T-helper 2 cell treated with Interferon-gamma antibody and Interleukin-4, amounts not matched to agents 100 ng/mL and 5 ng/mL, for 36 hours (primary cell): Measurements from ENCODE around the gene DNAAF3. TPM values are rescaled to one million over a fixed set of nuclear protein-coding genes. Genes with fewer than 3 reads are reported as not detected.
"Not testable (repeated sequence)": the region's sequence is repeated elsewhere in the genome, so short reads cannot be mapped to it uniquely, and the experiment has no call there.

Experiments used
- intact Hi-C: fragments of 100-400 bp; cut with micrococcal nuclease; formaldehyde crosslinking; loops from one replicate; pipeline ENCODE4 v1.15.1; 2023
- total RNA-seq: library from RNA; stranded (reverse); gene quantifications from 2 replicates; pipeline ENCODE4 v1.2.3, GENCODE V29; 2022

The DNAAF3 gene
- total RNA-seq, 1 donor from 2014 or later = 0.18 TPM

DNA sequence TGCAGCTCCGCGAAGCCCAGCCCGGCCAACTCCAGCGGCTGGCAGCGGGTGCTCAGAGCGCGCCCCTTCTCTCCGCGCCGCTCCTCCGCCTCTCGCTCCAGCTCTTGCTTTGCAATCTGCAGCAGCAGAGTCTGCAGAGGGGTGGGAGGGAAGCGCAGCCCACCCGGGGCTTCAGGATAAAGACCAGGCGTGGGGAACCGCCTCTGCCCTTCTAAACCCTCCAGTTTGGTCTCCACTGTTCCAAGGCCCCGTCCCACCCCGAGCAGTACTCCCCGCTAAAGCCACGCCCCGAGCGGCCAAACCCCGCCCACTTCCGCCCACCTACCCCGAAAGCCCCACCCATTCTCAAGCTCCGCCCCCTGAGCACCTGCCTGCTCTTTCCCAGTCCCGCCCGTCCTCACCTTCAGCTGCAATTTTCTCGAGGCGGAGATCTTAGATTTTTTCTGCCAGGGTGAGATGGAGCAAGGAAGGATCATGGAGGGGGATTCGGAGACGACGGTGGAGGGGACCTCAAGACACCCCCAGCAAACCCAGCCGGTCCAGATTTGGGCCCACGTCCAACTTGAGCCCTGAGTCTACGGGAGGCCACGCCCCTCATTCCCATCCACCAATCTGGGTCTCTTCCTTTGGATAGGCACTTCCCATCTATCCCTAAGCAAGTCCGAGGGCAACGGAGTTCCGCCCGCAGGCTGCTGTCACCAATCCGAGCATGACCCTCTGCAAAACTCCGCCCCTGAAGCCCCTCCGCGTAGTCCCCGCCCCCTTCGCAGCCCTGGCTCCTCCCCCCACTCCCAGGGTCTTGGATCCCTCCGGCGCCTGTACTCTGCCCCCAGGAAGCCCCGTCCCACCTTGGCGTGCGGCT lies 10.0 kb downstream of the DNAAF3 start:
- intact Hi-C loops = no loop called here

DNA sequence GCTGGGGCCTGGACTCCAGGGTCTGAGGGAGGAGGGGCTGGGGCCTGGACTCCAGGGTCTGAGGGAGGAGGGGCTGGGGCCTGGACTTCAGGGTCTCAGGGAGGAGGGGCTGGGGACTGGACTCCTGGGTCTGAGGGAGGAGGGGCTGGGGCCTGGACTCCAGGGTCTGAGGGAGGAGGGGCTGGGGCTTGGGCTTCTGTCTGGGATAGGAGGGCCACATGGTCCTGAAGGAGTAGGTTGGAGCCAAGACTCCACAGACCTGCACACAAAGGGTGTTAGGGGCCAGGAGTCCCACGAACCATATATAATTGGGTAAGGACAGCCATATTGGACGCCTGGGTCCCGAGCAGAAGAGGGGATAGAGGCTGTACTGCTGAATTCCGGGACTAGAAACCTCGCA lies 10.6 kb downstream of the DNAAF3 start:
- intact Hi-C loops = not testable (repeated sequence)

DNA sequence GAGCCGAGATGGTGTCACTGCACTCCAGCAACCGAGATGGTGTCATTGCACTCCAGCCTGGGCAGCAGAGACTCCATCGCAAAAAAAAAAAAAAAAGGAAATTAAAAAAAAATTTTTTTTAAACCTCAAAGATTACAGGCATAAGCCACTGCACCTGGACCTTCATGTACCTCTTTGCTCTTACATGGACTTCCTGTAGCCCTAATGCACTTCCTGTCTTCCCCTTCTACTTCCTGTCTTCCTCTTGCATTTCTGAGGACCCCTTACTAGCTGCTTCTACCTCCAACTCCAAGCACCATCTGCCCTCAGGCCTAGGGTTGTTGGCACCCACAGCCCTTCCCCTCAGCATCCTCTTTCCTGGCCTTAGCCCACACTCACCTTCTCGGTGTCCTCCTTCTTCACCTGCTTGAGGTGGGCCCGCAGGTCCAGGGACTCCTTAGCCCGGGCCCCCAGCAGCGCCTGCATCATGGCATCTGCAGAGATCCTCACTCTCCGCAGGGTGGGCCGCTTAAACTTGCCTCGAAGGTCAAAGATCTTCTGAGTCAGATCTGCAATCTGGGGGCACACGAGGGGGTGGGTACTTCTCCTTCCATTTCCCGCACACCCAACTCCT lies 12.7 kb downstream of the DNAAF3 start:
- intact Hi-C loops = no loop called here

DNA sequence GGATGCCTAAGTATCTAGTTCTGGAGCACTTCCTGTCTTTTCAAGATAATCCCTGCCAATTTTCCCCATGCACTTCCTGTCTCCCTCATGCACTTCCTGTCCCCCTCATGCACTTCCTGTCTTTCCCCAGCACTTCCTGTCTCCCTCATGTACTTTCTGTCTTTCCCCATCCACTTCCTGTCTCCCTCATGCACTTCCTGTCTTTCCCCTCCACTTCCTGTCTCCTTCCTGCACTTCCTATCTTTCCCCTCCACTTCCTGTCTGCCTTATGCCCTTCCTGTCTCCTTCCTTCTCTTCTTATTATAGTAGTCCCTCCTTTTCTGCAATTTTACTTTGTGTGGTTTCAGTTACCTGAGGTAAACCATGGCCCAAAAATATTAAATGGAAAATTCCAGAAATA lies 14.4 kb downstream of the DNAAF3 start:
- intact Hi-C loops = no loop called here

DNA sequence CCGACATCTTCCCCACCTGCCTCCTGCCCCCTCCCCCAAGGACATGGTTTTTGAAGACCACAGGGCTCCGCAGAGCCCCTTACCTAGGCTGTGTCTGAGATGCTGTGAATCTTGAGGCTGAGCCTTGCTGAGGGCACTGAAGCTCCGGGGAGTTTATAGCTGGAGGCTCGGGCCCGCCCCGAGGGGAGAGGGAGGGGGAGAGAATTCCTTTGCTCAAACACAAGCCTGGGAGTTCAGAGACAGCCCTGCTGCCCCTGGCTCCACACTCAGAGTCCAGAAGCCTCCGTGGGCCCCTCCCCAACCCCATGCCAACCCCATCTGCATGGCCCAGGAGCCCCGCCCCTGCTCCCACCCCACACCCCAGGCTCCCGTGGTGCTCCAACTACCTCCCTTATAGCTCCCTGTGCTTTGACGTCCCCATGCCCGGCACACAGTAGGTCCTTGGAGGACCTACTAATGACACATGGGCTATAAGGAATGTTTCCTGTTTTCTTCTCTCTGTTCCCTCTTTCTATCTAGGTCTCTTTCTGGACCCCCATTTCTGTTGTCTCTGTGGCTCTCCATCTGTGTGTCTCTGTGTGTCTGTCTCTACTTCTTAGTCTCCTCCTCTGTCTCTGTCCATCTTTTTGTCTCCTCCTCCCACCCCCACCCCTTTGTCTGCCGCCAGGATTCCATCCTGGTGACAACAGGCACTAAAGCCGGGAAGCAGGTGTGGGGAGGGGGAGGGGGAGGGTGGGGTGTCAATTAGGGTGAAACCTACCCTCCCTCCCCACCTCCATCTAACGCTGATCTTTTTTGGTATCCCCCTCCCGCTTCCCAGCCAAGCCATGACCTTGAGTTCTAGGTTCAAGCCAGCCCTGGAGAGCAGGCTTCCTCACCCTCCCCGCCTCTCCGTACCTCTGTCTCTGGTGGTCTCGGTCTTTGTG lies 17.1 kb downstream of the DNAAF3 start, which contains the start of gene TNNT1:
TNNT1 (minus strand) TSS at position 129 of the 926 bp plus-strand sequence. CDS start 2,049 bp downstream, outside the sequence.
- intact Hi-C loops = loop anchor here (10.0 kb wide), 1 partner anchor 305 kb away; no protein-coding TSS in a partner anchor

DNA sequence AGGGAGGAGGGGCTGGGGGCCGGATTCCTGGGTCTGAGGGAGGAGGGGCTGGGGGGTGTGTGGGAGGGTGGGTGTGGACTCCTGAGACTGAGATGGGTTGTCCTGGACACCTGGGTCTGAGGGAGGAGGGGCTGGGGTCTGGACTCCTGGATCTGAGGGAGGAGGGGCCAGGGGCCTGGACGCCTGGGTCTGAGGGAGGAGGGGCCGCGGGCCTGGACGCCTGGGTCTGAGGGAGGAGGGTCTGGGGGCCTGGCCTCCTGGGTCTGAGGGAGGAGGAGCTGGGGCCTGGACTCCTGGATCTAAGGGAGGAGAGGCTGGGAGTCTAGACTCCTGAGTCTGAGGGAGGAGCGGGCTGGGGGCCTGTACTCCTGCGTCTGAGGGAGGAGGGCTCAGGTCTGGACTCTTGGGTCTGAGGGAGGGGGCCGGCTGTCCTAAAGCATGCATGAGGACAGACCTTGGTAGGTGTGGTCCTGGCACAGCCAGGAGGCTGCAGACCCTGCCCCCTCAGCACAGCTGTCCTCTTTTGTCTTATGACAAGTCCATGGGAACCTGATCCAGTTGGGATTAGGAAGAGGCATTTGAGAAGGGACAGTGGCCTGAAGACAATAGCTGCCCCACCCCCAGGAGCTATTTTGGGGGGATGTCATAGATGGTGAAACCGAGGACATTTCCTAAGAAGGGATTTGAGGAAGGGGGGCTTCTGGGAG lies 18.7 kb downstream of the DNAAF3 start:
- intact Hi-C loops = loop anchor here (10.0 kb wide), 1 partner anchor 307 kb away; no protein-coding TSS in a partner anchor

DNA sequence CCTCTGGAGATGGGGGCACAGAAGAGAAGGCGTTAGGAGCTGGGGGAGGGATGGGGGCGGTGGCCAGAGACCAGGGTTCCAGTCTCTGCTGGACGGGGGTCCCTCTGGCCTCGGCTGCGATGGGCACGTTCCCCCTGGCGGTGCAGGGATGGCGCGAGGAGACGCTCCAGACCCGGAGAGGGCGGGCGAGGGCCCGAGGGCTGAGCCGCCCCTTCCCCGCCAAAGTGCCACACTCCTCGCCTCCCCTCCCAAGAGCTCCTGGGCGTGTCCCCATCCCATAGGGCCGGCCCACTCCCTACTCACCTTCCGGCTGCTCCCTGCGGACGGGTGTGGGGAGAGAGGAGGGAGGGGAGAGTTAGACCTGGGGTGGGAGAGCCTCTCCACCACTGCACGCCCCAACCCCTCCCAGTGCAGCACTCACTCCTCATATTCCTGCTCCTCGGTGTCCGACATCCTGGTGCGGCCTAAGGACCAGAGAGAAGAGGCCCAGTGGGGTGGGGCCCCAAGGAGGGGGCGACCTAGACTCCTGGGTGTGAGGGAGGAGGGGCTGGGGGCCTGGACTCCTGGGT lies 19.6 kb downstream of the DNAAF3 start:
- intact Hi-C loops = loop anchor here (10.0 kb wide), 1 partner anchor 308 kb away; no protein-coding TSS in a partner anchor

DNA sequence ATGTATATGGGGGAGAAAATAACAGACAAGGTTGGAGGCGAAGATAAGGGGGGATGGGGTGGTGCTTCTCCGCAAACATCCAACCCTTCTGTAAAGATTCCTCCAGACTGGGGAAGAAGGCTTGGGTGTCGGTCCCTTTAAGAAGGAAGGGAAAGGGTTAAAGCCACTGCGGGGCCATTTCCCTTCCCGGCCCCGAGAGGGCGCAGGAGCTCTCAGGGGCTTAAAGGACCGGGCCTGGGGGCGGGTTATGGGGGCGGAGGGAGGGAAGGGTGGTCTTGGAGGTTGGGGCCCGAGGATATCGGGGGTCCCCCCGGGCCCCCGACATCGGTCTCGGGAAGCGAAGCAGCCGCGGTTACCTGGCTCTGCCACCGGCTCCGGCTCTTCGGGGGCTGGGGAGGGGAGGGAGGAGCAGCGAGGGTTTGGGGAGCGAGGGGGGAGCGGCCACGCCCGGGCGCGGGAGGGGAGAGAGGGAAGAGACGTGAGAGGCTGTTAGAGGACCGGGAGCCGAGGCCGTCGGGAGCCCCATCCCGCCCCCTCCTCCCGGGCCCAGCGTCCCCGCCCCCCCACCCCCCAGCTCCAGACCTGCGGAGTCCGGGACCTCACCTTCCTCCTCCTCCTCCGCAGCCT lies 20.2 kb downstream of the DNAAF3 start:
- intact Hi-C loops = loop anchor here (10.0 kb wide), 1 partner anchor 309 kb away; no protein-coding TSS in a partner anchor

DNA sequence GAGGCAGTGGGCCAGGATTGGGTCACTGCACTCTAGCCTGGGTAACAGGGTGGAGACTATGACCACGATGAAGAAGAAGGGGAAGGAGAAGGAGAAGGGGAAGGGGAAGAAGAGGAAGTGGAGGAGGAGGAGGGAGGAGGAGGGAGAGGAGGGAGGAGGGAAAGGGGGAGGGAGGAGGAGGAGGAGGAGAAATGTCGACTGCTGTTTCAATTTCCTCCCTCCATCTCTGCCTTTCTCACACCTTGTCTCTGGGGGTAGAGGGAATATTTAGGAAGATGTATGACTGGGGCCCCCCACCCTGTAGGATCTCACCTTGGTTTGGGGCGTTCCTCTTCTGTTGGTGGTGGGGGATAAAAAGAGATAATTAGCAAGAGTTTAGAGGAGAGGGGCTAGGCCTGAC lies 21.2 kb downstream of the DNAAF3 start:
- intact Hi-C loops = loop anchor here (10.0 kb wide), 1 partner anchor 310 kb away; no protein-coding TSS in a partner anchor

DNA sequence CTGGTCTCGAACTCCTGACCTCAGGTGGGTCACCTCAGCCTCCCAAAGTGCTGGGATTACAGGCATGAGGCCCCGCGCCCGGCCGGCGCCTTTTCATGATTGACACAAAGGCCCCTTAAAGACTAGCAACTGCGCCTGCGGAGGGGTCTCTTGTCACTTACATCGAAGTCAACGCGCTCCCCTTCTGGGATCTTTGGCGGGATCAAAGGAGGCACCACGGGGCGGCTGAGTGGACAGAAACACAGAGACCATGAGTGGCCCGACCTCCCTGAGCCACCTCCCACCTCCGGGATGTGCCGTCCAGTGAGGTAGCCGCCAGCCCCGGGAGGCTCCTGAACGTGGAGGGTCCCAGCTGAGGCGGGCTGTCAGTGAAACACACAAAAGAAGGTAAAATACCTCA lies 24.7 kb downstream of the DNAAF3 start:
- intact Hi-C loops = loop anchor here (10.0 kb wide), 1 partner anchor 313 kb away; no protein-coding TSS in a partner anchor

DNA sequence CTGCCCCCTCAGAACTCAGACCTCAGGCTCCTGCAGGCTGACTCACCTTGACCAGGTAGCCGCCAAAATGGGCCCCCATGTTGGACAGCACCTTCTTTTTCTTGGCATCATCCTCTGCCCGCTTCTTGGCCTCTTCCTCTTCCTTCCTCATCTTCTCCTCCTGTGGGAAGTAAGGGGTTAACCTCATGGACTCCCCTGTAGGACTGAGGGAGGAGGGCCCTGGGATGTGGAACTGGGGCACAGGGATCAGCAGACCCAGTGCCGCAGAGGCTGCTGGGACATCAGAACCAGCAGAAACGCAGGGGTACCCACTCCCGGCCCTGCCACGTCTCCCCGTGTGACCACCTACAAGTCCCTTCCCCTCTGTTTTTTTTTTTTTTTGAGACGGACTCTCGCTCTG lies 28.5 kb downstream of the DNAAF3 start:
- intact Hi-C loops = no loop called here

DNA sequence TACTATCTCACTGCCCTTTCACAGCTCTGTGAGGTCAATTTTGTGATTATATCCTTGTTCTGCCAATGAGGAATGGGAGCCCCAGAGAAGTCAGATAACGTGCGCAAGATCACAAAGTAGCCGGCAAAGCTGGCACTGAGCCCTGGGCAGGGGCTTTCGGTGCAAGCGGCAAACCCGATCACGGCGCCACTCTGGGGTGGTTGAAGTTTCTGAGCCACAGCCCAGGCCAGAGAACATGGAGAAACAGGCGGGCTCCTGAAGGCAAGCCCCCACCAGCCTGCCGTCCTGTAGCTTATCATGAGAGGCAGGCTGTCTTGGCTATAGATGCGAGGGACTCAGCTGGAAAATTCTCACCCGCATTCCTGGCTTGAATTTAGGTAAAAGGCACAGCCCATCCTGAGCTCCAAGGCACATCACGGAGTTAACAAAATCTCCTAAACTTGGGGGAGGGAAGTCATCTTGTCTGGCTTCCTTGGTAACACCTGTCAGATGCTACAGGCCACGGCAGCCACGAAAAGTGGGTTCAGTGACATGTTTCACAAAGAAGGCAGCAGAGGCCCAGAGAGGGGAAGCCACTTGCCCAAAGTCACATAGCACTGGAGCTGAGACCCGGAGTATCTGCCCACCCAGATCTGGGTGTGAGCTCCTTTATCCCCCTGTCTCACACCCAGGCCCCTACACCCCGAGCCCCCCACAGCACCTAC lies 29.9 kb downstream of the DNAAF3 start:
- intact Hi-C loops = no loop called here

DNA sequence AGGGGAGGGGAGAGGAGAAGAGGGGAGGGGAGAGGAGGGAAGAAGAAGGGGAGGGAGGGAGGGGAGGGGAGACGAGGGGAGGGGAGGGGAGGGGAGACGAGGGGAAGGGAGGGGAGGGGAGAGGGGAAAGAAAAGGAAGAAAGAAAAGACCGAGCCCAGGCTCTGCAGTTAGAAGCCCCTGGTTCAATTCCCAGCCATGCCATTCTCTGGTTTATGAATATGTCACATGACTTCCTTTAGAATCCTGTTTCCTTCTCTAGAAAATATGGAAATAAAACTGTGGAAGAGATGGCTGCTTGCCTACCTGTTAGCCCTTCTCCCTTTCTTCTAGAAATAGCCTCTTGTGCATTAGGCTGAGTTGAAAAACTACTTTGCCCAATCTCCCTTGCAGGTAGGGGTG lies 31.7 kb downstream of the DNAAF3 start:
- intact Hi-C loops = no loop called here

DNA sequence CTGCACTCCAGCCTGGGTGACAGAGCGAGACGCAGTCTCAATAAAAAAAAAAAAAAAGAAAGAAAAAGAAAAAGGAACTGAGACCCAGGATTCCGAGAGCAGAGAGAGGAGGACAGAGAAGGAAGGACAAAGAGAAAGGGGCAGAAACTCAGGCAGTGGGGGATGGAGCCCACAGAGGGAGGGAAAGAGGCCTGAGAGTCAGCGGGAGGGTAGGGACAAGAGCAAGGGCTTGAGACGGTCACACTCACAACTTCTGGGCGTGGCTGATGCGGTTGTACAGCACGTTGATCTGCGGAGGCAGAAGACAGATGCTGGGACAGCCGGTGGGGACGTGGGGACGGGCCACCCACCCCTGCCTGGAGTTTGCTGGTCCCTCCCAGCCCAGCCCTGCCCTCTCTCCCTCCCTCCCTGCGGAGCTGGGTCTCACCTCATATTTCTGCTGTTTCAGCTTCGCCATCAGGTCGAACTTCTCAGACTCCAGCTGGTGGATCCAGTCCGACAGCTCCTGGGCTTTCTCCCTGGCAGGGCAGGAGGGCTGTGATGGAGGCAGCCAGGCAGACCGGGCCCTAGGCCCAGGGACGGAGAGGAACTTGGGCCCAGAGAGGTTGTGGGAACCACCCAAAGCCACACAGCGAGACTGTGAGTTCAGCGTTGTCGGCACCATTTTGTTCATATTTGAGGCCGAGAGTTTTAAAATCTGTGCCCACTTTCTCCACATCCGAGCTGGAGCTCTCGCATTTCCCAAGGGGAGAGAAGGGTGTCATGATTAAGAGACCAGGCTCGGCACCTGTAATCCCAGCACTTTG lies 32.6 kb downstream of the DNAAF3 start:
- intact Hi-C loops = no loop called here

DNA sequence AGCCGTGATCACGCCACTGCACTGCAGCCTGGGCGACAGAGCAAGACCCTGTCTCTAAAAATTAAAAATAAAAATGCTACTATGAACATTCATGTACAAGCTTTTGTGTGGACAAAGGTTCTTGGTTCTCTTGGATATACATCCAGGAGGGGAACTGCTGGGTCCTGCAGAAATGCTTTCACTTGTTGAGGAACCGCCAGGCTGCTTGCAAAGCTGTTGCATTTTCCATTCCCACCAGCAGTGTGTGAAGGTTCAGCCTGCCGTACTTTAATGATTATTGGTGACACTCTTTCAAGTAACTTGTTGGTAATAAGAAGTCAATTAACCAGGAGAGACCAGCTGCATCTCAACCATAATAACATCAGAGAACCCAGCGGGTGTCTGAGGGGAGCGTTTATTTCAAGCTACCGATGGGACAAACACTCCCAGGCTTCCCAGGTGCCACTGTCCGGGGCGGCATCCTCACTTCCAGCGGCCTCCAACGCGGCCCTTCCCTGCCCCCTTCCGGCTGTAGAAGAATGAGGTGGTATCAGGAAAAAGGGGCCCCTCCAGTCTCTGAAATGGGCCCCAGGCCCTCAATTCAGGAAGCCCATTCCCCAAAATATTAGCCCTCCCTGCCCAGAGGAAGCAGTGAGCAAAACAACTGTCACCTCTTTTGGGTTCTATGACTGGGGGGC lies 33.8 kb downstream of the DNAAF3 start:
- intact Hi-C loops = no loop called here

DNA sequence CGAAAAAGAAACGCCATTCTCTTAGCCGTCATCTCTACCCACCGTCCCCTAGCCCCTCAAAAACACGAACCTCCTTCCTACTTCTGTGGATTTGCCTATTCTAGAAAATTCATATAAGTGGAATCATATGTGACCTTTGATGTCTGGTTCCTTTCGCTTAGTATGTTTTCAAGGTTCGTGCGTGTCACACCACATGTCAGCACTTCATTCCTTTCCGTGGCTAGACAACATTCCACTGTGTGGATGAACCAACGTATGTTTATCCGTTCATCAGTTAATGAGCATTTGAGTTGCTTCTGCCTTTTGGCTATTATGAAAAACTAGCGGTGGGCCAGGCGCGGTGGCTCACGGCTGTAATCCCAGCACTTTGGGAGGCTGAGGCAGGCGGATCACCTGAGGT lies 35.0 kb downstream of the DNAAF3 start:
- intact Hi-C loops = no loop called here

DNA sequence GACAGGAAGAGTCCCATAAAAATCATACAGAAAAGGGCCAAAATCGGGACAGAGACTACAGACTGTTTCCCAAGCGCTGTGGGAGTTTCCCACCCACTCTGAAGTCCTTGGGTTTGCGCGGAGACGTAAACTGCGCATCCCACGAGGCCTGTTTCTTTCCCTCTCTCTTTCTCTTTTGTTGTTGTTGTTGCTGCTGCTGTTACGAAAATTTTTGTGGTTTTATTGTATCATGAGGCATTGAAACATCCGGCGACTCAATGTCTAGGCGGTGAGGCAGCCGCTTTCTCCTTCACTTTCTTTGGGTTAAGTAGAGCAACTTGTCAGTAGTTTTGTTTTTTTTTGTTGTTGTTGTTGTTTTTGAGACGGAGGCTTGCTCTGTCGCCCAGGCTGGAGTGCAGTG lies 47.4 kb downstream of the DNAAF3 start:
- intact Hi-C loops = loop anchor here (5.0 kb wide), 1 partner anchor 288 kb away; the partner anchor contains the start of gene UBE2S
